GM12864 (cell line): ENCODE results near the gene SNRPB2.

ENCODE experiments used
- DNase-seq: peaks from one replicate; pipeline ENCODE4 v3.0.0-alpha.2; 2011; ENCODE audit warnings: low read depth
- H3K4me3 ChIP-seq: 2 replicates; pipeline ENCODE4 v1.5.1; 2011; ENCODE audit warnings: mild to moderate bottlenecking, low read depth, low read length, control low read depth
- CTCF ChIP-seq: IDR thresholded peaks from 2 replicates; pipeline ENCODE4 v1.5.1; 2011; ENCODE audit warnings: low read depth, mild to moderate bottlenecking, moderate library complexity, low read length, control low read depth, inconsistent platforms; ENCODE audit errors: missing control alignments

The SNRPB2 gene

GRCh38 chr20:16719421-16719820 lies 10.4 kb upstream of the SNRPB2 start:
- H3K4me3 ChIP-seq, result no peak overlapping the region
- TF ChIP-seq CTCF, result no peak
- DNase-seq, result no peak

DNA sequence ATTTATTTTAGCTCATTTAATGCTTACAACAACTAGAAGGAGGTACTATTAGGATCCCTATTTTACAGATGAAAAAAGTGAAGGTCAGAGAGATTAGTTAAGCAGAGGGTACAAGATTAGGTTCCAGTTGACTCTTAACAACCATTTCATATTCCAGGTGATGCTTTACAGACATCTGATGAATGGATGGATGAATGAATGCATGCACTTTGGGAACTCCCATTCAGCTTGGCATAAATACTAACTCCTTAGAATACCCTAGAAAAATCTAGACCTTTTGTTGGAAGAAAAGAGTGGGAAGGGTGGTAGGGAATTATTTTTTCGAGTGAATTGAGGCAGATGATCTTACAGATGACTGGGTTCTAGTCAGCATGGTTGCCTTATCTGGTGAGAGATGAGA lies 746 bp upstream of the SNRPB2 start:
- H3K4me3 ChIP-seq, result no peak overlapping the region; the same call in 1 of the 2 replicates
- TF ChIP-seq CTCF, result no peak
- DNase-seq, result no peak

- no peak for DNase-seq
- TF ChIP-seq CTCF, result no peak
- no peak overlapping the region for H3K4me3 ChIP-seq
These were observed 2.8 kb downstream of the SNRPB2 start for GRCh38 chr20:16732506-16733152.

GRCh38 chr20:16740365-16741072 lies 10.7 kb downstream of the SNRPB2 start:
- TF ChIP-seq CTCF, result no peak
- no peak for DNase-seq

DNA sequence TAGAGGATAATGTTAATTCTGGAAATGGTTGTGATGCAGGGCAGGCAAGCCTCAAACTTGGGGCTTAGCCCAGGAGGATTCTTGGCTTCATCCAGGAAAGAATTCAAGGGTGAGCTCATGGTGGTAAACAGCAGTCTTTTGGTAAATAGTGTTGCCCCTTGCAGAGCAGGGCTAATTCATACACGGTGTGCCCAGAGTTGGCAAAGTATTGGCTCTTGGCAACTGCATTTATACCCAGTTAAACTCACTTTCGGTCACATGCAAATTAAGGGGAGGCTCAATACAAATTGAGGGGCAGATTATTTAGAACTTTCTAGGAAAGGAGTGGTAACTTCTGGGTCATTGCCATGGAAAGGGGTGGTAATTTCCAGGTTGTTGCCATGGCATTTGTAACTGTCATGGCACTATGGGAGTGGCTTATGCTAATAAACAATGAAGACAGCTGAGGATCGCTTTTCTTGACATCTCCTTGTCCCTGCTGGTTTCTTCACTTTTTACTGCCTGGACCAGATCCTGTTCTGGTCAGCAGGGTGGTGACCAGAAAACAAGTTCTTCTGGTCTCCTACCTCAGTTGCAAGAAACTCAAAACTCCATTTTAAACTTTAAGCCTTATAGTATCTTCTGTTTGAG lies 14.5 kb downstream of the SNRPB2 start:
- no peak for DNase-seq
- no peak for TF ChIP-seq CTCF
- H3K4me3 ChIP-seq, result no peak overlapping the region

More at GRCh38 chr20:16740365-16741072, 10.7 kb downstream of the SNRPB2 start:
- no peak overlapping the region for H3K4me3 ChIP-seq

DNA sequence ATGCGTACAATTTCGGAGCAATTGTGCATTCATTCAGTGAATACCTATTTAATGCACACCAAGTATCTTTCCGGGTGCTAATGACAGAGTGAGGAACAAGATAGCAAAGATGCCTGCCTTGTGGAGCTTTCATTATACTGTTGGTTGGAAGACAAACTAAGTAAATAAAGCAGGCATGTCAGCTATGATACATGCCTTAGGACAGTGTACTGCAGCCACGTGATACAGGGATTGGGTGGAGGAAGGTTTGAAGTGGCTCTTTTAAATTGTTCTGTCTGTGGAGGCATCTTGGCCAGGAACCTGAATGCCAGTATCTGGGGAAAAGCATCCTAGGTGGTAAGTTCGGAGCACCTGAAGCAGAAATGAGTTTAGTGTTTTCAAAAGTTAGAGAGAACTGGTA lies 15.4 kb downstream of the SNRPB2 start:
- DNase-seq, result no peak
- no peak for TF ChIP-seq CTCF
- no peak overlapping the region for H3K4me3 ChIP-seq
